Endothelial cell of umbilical vein (primary cell): Measurements from ENCODE around the gene SPRED1. TPM values are rescaled to one million over a fixed set of nuclear protein-coding genes. Genes with fewer than 3 reads are reported as not detected.

Experiments used
- BruUV-seq: library from RNA; stranded (reverse); fragments of 400-500 nt; replicated peaks from 2 replicates; lab custom pipeline; 2021; lab: Mats Ljungman, UMichigan
- CTCF ChIA-PET: fragments of 300-600, 350-600 bp; sonication (Branson Sonifier 250); formaldehyde crosslinking; loops from one replicate; lab custom pipeline; 2021; ENCODE audit warnings: antibody characterized with exemption, inconsistent platforms; lab: Charles Lee
- POLR2A ChIA-PET: fragments of 300-600, 350-600 bp; sonication (Branson Sonifier 250); formaldehyde crosslinking; loops from one replicate; lab custom pipeline; 2021; ENCODE audit warnings: antibody characterized with exemption, inconsistent platforms; lab: Charles Lee
- DNase-seq: peaks from one replicate; pipeline ENCODE4 v3.0.0-alpha.2; 2011; ENCODE audit warnings: low read depth, low spot score
- FAIRE-seq: peaks from 2 replicates; lab custom pipeline; 2011; peaks lifted over from hg19 to GRCh38; lab: Jason Lieb, UNC
- H2AFZ ChIP-seq: 2 replicates; pipeline ENCODE4 v1.6.0; 2012; ENCODE audit warnings: low read depth, low read length, control low read depth, inconsistent platforms
- H3K27ac ChIP-seq: 2 replicates; pipeline ENCODE4 v1.5.1; 2011; ENCODE audit warnings: low read depth, mild to moderate bottlenecking, control low read depth, low read length, moderate library complexity; ENCODE audit not compliant: insufficient read depth
- H3K27me3 ChIP-seq, 2 experiments: 2 replicates each; pipeline versions ENCODE4 v1.6.0 to v1.6.1; 2011; ENCODE audit warnings: low read length in 2 of 2, mixed read lengths in 1 of 2; ENCODE audit not compliant: control insufficient read depth in 2 of 2, insufficient read depth in 2 of 2
- H3K36me3 ChIP-seq, 2 experiments: 2 replicates in 1 of 2; 3 replicates in 1 of 2; pipeline ENCODE4 v1.5.1; 2011; ENCODE audit warnings: low read length in 2 of 2, mild to moderate bottlenecking in 1 of 2, moderate library complexity in 1 of 2; ENCODE audit not compliant: control insufficient read depth in 2 of 2, insufficient read depth in 2 of 2; ENCODE audit errors: extremely low read depth in 1 of 2
- H3K4me1 ChIP-seq: 3 replicates; pipeline ENCODE4 v1.5.1; 2011; ENCODE audit warnings: mild to moderate bottlenecking, low read length; ENCODE audit not compliant: control insufficient read depth, insufficient read depth; ENCODE audit errors: extremely low read depth
- H3K4me2 ChIP-seq: 2 replicates; pipeline ENCODE4 v1.6.1; 2011; ENCODE audit warnings: low read length, control low read depth, mixed read lengths; ENCODE audit not compliant: insufficient read depth
- H3K4me3 ChIP-seq, 3 experiments: fragments of 200-600 bp in 1 of 3; sonication (generic), shearing (Covaris generic) in 1 of 3; replicated peaks in 1 of 3; 2 replicates each; pipeline ENCODE4 v1.5.1; 2011 to 2016; ENCODE audit warnings: control low read depth in 3 of 3, low read length in 3 of 3, mild to moderate bottlenecking in 2 of 3, inconsistent platforms in 1 of 3, low read depth in 1 of 3, moderate library complexity in 1 of 3; ENCODE audit not compliant: insufficient read depth in 1 of 3
- H3K79me2 ChIP-seq: 2 replicates; pipeline ENCODE4 v1.6.0; 2012; ENCODE audit warnings: low read length, inconsistent platforms; ENCODE audit not compliant: control insufficient read depth, insufficient read depth
- H3K9ac ChIP-seq: replicated peaks from 2 replicates; pipeline ENCODE3; 2011; ENCODE audit warnings: low read length, control low read depth; ENCODE audit not compliant: insufficient read depth; ENCODE audit errors: extremely low read depth
- H3K9me1 ChIP-seq: replicated peaks from 3 replicates; pipeline ENCODE4 v1.6.0; 2011; ENCODE audit warnings: mild to moderate bottlenecking, low read length; ENCODE audit not compliant: control insufficient read depth, insufficient read depth; ENCODE audit errors: extremely low read depth
- H3K9me3 ChIP-seq: replicated peaks from 2 replicates; pipeline ENCODE4 v1.5.1; 2012; ENCODE audit warnings: low read length, inconsistent platforms; ENCODE audit not compliant: control insufficient read depth, insufficient read depth
- H4K20me1 ChIP-seq: replicated peaks from 2 replicates; pipeline ENCODE3; 2011; ENCODE audit warnings: mild to moderate bottlenecking, low read length; ENCODE audit not compliant: control insufficient read depth, insufficient read depth; ENCODE audit errors: extremely low read depth
- CTCF ChIP-seq, 2 donors: IDR thresholded peaks; 1 replicate in 1 of 2; 2 replicates in 1 of 2; pipeline ENCODE4 v1.5.1; 2011; ENCODE audit warnings: low read length in 2 of 2, mild to moderate bottlenecking in 2 of 2, moderate library complexity in 2 of 2, control low read depth in 1 of 2, inconsistent platforms in 1 of 2, low read depth in 1 of 2; ENCODE audit not compliant: insufficient read depth in 1 of 2; ENCODE audit errors: extremely low read depth in 1 of 2
- EZH2 ChIP-seq: IDR thresholded peaks from 2 replicates; pipeline ENCODE4 v1.6.1; 2012; ENCODE audit warnings: borderline replicate concordance, low read depth, mild to moderate bottlenecking, moderate library complexity, low read length, inconsistent platforms; ENCODE audit not compliant: severe bottlenecking
- FOS ChIP-seq: IDR thresholded peaks from 2 replicates; pipeline ENCODE4 v1.6.1; 2011; ENCODE audit warnings: mild to moderate bottlenecking, low read length, moderate library complexity, borderline replicate concordance; ENCODE audit not compliant: insufficient read depth
- GATA2 ChIP-seq: IDR thresholded peaks from 2 replicates; pipeline ENCODE4 v1.7.0; 2011; ENCODE audit warnings: low read depth, mild to moderate bottlenecking, moderate library complexity, mixed read lengths, low read length; ENCODE audit not compliant: insufficient read length, insufficient read depth
- JUN ChIP-seq: IDR thresholded peaks from 2 replicates; pipeline ENCODE4 v1.6.1; 2011; ENCODE audit warnings: borderline replicate concordance, low read depth; ENCODE audit not compliant: insufficient read length, insufficient read depth
- MAX ChIP-seq: IDR thresholded peaks from 2 replicates; pipeline ENCODE4 v1.6.1; 2011; ENCODE audit not compliant: insufficient read depth, insufficient read length
- MYC ChIP-seq: IDR thresholded peaks from one replicate; pipeline ENCODE4 v1.6.1; 2011; ENCODE audit warnings: mild to moderate bottlenecking, low read depth, low read length
- POLR2A ChIP-seq: IDR thresholded peaks from 2 replicates; pipeline ENCODE4 v1.6.1; 2012; ENCODE audit warnings: low read depth, mild to moderate bottlenecking, control low read depth, low read length
- POLR2AphosphoS5 ChIP-seq: IDR thresholded peaks from 2 replicates; pipeline ENCODE4 v1.6.1; 2012; ENCODE audit warnings: low read depth, mild to moderate bottlenecking, control low read depth, low read length, moderate library complexity; ENCODE audit not compliant: insufficient read depth
- dilution Hi-C: fragments of 300-500 bp; cut with MboI; formaldehyde crosslinking; loops from one replicate; pipeline ENCODE4 v1.15.0; 2019; ENCODE audit warnings: low sequenced_read_pairs; ENCODE audit not compliant: extremely low pct_ligation_motif_present
- intact Hi-C: fragments of 100-400 bp; cut with micrococcal nuclease; formaldehyde crosslinking; loops from one replicate; pipeline ENCODE4 v1.10.0; 2022
- polyA plus RNA-seq, 4 experiments: library from polyadenylated mRNA; depleted of rRNA in 3 of 4; stranded (reverse) in 3 of 4; unstranded in 1 of 4; fragments of >200 nt; gene quantifications; 2 replicates each; pipeline versions ENCODE4 v1.2.1 to v1.2.3, GENCODE V29; 2011 to 2012; ENCODE audit warnings: missing spikeins in 1 of 4
- total RNA-seq: library from RNA; stranded (reverse); gene quantifications from 2 replicates; pipeline ENCODE4 v1.2.3, GENCODE V29; 2021

SPRED1 gene
- total and polyA plus RNA-seq, 2 donors (not counting 3 experiments of a cell fraction or from before 2014, with no cell fraction given), result 1.3 to 10.7 TPM

GRCh38 chr15:38304481-38304880 is 51.8 kb downstream of the SPRED1 start:
- Histone ChIP-seq H3K9me3 (no peaks in the 10 kb centered on the region), H3K4me3 (no peak overlapping the region), H3K27me3 (no peaks in the 10 kb centered on the region), H4K20me1 (peaks cover 4% of the 10 kb centered on the region), H3K9me1 (peaks cover 2% of the 10 kb centered on the region), H3K4me2 (no peak overlapping the region), H3K36me3 (no peaks in the 10 kb centered on the region), H3K27ac (no peak overlapping the region), H3K9ac (no peak overlapping the region), H3K4me1 (peaks cover 4% of the 10 kb centered on the region), H2AFZ (no peak overlapping the region), H3K79me2 (peaks cover 76% of the 10 kb centered on the region)
- DNase-seq (no peak), FAIRE-seq (no peak)
- CTCF ChIA-PET, result no interaction called here
- TF ChIP-seq GATA2, result no peak
- no peak for TF ChIP-seq CTCF (IDR thresholded peaks at IDR 0.05; ENCODE audit: extremely low read depth in 1 of 2, insufficient read depth in 1 of 2, low read depth in 1 of 2, low read length in 2 of 2)
- no peak for TF ChIP-seq POLR2A
- TF ChIP-seq EZH2, result no peak
- no peak for TF ChIP-seq POLR2AphosphoS5
- TF ChIP-seq JUN, result no peak
- TF ChIP-seq MAX, result no peak
- no peak for TF ChIP-seq MYC
- TF ChIP-seq FOS, result no peak
- POLR2A ChIA-PET, result no interaction called here
- dilution Hi-C loops, result no loop called here
- intact Hi-C loops, result loop anchor here (1.0 kb wide), 1 partner anchor 8 kb away; no protein-coding TSS in a partner anchor
- no TSS peak for BruUV-seq
